Activated CD4-positive, alpha-beta T cell treated with anti-CD3 and anti-CD28 coated beads, Interleukin-2, amount 50 U/mL, for 48 hours (primary cell): Measurements from ENCODE around the gene MME.

Experiments used
- DNase-seq, 2 experiments: peaks; one replicate each; pipeline ENCODE4 v3.0.0-alpha.2; 2020

MME gene

DNA sequence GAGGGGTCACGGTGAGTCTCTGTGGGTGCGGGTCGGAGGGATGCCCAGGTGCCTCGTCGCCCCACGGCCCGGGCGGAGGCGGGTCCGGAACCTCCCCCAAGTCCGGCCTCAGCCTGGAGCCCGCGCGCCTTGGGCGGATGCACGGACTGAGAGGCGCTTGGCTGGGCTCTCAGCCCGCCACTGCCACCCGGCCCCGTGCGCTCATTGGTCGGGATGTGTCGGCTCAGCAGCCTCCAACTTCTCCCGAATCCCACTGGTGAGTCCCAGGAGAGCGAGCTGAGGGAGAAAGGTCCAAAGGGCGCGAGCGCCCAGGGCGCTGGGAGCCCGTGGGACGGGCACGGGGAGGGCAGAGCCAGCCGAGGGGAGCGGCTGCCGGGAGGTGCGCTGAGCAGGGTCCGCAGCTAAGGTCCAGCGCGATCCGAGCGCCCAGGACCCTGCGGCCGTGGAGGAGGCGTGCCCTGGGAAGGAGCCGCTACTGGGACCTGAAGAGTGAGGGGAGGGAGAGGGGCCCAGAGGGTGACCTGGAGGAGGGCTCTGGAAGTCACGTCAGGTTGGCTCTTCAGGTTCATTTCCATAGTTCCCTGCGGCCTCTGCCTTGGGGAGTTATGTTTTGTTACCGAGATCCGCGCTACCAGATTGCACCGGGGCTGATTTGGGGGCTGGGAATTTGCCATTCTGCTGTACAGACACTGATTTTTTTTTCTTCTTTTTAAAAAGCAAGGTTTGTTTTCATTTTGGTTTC lies at the start of gene MME:
TSS of gene MME (plus strand) at position 574 of the 742 bp plus-strand sequence. CDS start 3,849 bp downstream, outside the sequence.
- no peak for DNase-seq

DNA sequence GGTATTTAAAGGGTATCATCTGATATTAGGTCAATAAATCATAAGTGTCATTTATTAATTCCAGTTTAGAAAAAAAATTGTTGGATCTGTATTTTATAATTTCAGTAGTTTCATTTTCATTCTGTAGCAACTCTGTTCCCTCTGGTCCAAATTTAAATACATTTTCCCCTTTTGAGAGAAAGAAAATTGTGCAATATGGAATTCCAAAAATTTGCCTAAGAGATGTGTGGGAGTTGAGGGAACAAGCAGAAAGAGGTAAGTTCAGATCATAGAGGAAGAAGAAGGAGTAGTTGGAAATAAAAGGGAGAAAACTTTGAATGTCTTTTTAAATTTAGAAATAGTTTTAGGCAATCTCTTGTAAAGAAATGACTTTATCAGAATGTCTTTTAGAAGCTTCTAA lies 48.9 kb upstream of the MME start:
- DNase-seq, result no peak

DNA sequence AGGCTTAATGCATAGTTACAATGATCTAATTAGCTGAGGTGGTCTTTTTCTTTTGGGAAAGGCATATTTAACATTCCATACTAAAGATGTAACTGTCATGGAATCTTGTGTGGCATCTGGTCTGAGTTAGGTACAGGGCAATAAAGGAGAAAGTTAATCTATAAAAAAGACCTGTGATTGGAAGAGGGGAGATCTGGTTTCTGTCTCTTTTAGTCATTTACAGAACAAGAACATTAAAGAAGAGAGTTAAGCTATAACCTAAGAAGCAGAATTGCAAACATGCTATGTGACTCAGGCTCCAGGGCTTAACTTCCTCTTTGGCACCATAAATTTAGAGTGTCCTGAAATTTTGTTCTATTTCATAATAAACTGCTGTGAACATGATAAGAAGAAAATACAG lies 47.2 kb upstream of the MME start:
- no peak for DNase-seq

DNA sequence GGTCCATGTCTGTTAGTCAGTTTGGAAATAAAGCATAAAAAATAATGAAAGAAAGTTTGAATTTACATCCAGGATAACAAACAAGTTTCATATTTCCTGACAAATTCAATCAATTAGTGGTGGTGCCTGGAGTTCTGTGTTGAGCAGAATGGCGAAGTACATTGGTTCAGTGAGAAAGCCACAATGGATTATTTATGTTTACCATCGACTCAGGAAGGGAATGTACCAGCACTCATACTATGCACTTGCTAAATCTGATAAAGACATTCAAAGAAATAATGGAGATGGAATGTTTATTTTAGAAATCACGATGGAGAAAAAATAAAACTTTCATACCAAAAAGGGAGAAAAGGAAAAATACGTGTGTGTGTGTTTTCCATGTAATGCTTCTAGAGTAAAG lies 45.3 kb upstream of the MME start:
- no peak for DNase-seq

DNA sequence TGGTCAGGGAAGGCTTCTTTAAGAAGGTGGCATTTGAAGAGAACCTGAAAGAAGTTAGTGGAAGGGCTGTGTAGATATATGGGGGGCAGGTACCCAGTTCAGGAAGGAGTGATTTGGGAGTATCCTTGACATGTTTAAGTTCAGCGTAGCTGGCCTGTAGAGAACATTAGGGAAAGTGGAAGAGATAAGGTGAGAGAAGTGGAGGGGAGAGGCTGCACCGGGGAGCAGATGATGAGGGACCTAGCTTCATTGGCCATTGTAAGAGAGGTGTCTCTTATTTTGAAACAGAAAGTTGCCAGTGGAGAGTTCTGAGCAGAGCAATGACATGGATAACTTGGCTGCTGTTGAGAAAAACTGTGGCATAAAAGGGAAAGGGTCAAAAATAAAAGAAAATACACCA lies 44.6 kb upstream of the MME start:
- no peak for DNase-seq

DNA sequence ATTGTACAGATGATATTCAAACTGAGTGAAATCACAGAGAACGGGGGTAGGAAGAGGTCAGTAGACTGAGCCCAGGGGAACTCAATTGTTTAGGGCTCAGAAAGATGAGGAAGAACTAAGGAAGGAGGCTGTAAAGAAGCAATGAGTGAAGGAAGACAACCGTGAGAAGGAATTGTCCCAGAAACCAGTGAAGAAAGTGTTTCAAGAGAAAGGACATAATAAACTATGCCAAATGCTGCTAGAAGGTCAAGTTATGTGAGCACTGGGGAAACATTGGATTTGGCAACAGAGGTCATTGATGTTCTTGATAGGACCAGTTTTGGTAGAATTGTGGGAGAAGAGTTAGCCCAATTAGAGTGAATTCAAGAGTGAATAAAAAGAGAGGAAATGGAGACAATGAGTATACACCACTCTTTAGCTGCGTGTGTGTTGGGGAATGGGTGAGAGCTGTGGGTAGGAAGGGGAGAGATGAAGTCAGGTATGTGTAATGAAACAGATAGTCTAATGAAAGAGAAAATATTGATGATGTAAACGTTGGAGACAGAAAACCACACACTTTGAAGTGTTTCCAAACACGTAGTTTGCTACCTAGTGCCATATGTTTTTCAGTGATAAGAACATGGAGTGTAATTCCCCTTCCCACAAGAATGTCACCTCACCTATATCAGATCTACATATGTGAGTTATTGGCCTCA lies 42.5 kb upstream of the MME start:
- no peak for DNase-seq

DNA sequence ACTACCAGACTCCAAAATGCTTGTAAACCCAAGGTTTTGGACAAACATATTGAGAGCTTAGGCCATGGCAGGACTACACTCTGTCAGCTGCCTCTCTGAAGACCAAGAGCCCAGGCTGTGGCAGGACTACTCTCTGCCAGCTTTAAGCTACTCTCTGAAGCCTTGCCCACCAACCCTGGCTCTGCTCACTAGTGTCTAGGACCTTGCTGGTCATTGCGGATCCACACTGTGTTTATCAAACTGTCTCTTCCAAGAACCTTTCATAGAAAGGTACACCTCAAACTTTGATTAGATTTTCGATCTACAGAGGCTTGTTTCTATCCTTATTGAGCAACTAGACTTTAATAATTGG lies 41.9 kb upstream of the MME start:
- no peak for DNase-seq

DNA sequence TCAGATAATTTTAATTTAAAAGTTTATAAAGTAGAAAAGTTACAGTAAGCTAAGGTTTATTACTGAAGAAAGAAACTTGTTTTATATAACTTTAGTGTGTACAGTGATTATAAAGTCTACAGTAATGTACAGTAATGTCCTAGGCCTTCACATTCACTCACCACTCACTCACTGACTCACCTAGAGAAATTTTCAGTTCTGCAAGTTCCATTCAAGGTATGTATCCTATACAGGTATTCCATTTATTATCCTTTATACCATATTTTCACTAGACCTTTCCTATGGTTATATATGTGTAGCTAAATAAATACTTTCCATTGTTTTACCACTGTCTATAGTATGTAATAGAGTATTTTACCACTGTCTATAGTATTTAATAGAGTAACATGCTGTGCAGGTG lies 33.2 kb upstream of the MME start:
- no peak for DNase-seq

DNA sequence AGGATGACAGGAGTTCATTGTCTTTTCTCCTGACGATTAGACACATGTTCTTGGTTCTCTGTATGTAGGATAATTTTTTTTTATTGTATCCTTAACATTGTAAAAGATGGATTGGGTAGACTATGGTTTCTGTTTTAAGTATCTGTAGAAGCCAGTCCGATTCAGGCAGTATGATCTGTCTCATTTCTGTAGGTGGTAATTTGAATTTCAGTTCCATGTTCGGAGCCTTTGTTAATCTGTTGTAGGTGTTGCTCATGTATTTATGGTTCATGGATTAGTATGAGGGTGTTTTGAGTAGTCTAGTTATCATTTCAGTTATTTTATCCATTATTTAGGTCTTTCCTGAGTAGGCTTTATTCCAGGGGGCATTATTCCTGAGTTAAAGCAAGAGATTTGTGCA lies 32.4 kb upstream of the MME start:
- DNase-seq, result no peak

DNA sequence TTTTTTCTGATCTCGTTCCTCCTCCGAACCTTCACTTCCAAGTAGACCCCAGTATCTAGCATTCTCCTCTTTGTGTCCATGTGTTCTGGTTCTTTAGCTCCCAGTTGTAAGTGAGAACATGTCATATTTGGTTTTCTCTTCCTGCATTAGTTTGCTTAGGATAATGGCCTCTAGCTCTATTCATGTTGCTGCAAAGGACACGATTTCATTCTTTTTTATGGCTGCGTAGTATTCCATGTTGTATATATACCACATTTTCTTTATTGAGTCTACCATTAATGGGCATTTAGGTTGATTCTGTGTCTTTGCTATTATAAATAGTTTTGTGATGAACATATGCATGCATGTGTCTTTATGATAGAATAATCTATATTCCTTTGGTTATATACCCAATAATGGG lies 30.2 kb upstream of the MME start:
- no peak for DNase-seq

DNA sequence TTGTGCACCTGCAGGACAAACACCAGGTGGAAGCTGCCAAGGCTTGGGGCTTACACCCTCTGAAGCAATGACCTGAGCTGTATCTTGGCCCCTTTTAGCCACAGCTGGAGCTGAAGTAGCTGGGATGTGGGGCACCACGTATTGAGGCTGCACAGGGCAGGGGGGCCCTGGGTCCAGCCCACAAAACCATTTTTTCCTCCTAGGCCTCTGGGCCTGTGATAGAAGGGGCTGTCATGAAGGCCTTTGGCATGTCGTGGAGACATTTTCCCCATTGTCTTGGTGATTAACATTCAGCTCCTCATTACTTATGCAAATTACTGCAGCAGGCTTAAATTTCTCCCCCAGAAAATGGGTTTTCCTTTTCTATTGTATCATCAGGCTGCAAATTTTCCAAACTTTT lies 27.6 kb upstream of the MME start:
- no peak for DNase-seq

DNA sequence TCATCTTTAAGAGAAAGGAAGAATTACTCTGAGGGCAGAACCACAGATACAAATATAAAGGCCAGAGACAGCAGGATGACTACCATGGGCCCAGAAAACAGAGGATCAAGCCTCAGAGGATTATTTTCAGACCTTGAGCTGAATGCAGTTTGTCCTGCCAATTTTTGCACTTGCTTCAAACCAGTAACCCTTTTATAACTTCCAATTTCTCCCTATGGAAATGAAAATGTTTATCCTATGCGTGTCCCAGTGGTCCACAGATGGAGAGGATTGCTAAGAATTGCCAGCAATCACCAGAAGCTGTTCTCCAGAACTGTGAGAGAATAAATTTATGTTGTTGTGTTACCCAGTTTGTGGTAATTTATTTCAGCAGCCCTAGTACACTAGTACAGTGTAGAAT lies 26.4 kb upstream of the MME start:
- DNase-seq, result no peak

DNA sequence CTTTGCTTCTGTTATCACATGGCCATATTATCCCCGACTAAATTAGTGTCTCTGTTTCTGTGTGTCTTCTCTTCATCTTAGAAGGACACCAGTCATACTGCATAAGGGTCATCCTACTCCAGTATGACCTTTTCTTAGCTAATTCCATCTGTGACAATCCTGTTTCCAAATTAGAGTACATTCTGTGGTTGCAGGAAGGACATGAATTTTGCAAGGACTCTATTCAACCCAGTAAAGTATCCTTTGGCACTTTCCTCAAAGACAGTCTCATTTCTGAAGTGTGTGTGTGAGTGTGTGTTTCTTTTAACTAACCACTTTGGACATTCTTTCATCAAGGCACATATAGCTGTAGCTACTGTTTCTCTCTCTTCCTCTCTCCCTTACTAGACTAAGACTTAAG lies 15.2 kb upstream of the MME start:
- DNase-seq, result no peak

DNA sequence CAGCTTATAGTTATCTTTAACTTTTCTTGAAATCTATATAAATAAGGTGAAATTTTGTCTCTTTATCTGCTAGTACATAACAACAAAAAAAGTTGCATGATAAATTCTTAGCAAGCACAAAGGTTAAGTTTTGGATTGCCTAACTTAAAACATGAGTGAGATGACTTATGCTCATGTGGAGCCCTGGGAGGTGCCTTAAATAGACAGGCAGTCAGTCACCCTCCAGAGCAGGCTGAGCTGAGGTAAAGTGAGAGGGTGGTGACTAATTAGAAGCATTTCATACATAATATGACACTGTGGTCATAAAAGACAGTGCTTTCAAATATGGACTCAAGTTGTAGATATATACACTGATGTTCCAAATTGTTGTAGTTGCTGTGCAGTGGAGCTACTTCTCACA lies 14.6 kb upstream of the MME start:
- DNase-seq, result no peak

DNA sequence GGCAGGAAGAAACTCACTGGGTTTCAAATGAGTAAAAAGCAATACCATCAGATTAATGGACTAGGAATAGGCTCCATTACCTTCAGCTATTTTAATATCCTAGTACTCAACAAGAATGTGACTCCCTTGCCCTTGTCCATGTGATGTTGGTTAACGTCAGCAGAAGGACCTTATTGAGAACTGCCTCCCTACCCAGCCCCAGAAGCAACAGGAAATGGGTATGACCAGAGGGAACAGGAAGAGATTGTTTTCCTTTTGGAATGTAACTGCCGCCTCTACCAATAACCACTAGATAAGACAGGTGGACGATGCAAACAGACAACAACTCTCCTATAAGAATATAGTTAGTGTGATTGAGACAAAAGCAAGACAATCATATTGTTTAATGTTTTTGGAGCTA lies 10.4 kb upstream of the MME start:
- no peak for DNase-seq

DNA sequence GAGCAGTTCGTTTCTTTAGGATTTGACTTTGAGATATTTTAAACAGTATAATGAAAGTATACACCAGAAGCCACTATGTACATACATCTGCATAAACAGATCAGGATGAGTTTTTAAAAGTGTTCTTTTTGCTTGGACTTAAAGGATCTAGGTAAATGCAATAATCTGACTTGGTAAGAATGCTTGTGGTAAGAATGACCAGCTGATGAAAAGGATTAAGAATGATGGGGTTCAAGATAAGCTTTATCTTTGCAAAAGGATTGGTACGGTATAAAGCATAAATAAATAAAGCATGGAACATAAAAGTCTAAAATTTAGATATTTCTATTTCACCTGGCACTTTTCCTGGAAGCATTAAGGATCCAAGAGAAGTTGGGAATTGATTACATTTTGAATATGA lies 9.8 kb upstream of the MME start:
- DNase-seq, result no peak

DNA sequence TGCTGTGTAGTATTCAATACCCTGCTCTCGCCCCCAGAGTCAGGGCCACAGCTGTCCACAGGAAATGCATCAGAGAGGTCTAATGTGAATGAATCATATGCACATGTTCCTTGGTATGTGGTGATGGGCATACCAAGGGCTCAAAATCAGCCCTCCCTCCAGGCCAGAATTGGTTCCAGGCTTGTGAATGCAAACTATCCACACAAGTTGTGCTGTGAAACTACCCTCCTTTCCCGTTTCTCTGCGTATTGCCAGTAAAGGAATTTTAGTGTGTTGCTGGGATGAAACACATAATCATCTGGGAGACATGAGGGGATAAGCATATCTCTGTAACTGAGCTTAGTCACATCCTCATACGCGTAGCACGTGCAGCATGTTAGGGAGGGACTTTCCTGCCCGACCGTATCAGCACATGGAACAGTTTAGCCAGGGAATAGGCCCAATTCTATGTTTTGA lies 9.2 kb upstream of the MME start:
- DNase-seq, result no peak

DNA sequence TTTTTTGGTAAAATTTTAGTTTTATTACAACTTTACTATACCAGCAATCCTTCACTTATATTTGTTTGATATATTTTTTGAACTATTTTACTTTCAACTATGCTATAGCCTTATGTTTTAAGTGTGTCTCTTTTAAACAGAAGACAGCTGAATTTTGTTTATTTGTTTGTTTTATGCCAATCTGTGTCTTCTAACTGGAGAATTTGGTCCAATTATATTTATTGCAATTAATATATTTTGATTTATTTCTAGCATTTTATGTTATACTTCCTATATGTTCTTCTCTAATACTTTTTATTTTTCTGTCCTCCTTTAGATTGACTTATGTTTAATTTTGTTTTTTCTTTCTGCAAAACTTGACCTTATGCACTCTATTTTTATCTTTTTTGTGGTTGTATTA lies 4.9 kb upstream of the MME start:
- DNase-seq, result no peak

DNA sequence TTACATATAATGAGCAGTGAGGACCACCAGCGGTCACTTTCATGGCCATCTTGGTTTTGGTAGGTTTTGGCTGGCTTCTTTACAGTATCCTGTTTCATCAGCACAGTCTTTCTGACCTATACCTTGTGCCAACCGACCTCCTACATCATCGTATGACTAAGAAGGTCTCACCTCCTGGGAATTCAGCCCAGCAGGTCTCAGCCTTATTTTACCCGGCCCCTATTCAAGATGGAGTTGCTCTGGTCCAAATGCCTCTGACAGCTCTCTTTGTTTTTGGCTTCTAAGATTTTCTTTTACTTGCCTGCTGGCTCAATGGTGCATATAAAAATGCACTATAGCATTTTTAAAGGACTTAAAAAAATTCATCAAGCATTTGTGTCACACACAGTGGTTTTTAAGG lies 3.2 kb upstream of the MME start:
- DNase-seq, result no peak

DNA sequence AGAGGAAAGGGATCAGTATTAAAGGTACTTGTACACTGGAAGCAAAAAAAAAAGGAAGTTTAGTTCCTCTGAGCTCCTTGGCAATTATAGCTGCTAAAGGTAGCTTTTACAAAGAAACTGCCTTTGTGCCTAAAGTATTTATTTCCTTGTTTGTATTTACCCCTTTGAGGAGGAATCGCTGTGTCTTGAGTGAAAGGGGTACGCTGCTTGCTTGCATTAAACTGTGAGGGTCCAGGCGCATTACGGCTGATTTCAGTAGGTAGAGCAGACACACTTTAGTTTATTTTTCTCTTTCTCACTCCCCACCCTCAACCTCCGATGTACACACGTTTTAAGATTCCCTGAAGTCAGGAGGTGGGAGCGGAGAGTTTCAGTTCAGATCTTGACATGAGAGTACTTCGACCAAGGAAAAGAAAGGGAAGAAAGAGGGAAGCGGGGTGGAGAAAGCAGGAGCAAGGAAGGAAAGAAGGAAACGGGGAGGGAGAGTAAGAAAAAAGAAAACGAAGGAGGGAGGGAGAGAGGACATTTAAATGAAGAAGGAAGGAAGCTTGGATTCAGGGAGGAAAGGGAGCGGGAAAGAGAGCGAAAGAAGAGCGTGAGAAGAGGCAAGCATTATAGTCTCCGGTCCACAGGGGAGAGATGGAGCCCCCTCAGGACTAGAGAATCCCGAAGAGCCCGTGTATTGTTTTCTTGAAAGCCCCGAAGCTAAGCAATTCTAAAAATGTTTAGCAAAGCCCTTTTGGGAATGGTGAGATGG lies 1.2 kb upstream of the MME start:
- no peak for DNase-seq

DNA sequence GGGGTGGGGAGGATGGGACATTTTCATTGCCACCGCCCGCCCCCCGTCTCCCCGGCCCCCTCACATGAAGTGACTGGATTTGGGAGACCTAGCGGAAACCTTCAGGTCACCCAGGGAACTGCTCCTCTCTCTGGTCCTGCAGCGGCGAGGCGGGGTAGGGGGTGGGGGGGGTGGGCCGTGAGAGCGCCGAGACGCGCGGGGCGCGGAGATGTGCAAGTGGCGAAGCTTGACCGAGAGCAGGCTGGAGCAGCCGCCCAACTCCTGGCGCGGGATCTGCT lies 712 bp upstream of the MME start:
- DNase-seq, result no peak

DNA sequence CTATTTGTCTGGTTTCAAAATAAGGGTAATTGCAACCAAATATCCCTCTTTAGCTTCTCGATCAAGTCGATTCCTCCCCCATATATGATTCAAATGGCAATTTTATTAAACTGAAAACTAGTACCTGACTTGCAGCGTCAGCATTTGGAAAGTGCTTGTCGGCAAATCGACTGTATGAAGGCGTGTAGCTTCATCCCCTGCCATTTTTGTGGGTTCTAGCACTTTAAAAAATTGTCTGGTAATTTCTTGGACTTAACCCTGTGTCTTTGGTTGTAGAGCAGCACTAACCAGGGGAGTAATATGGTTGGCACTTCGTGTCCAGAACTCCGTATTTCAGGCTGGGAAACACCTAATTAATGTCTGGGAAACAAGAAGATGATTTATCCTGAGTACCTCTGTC lies 573 bp downstream of the MME start:
- DNase-seq, result no peak

DNA sequence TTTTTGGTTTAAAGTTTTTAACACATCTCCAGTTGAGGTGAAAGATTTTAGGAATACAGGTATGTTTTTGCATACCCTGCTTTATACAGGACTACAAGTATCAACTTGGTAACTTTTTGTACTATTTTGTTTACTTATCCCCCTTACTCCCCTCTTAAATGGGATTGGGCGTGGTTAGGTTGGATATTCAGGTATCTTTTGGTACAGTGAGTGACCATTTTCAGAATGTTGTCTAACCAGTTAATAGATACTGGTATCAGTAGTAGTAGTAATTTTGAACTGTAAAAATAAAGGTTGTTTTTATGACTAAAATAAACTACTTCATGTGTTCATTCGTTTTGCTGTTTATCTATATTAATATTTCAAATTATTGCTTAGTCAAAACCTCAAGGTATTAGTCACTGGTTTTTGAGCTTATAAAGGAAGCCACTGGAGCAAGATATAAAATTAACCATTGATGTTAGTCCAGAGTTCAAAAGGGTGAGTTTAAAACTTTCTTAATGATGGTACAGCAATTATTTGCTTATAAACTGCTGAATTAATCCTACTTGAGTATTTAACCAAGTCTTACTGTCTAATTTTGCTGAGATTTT lies 3.3 kb downstream of the MME start:
- no peak for DNase-seq

DNA sequence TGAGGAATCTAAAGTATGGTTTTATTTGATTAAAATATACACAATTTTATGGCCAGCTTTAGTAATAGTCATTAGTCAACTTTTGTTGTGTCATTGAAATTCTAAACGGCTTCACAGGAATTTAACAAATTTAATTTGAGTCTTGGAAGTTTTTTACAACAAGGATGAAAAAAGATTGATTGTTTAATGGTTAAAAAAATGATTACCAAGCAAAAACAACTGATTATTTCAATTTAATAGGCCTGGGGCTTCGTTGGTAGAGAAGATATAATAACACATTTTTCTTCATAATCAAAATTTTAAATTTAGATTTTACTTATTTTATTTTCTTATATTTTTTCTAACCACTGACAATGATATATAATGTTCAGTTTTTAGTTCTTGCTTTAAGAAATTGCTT lies 4.4 kb downstream of the MME start:
- no peak for DNase-seq
